H9 (cell line): Measurements from ENCODE around the gene MEA1. TPM values are rescaled to one million over a fixed set of nuclear protein-coding genes. Genes with fewer than 3 reads are reported as not detected.

Experiments
- DNase-seq: peaks from one replicate; pipeline ENCODE4 v3.0.0-alpha.2; 2017
- H2AFZ ChIP-seq: one replicate; pipeline ENCODE4 v1.6.1; 2013; ENCODE audit warnings: mild to moderate bottlenecking, low read length, control low read depth, moderate library complexity
- H2AK5ac ChIP-seq: 2 replicates; pipeline ENCODE4 v1.6.1; 2013; ENCODE audit warnings: low read length, control low read depth, mixed read lengths; ENCODE audit not compliant: insufficient read length
- H2BK120ac ChIP-seq: one replicate; pipeline ENCODE4 v1.6.1; 2013; ENCODE audit warnings: low read depth, mild to moderate bottlenecking, low read length, control low read depth, inconsistent platforms; ENCODE audit not compliant: poor library complexity, severe bottlenecking
- H2BK12ac ChIP-seq: 2 replicates; pipeline ENCODE4 v1.6.1; 2013; ENCODE audit warnings: low read length, control low read depth, mixed read lengths, low read depth; ENCODE audit not compliant: insufficient read length
- H2BK15ac ChIP-seq: 2 replicates; pipeline ENCODE4 v1.6.1; 2013; ENCODE audit warnings: low read depth, low read length, control low read depth
- H2BK20ac ChIP-seq: one replicate; pipeline ENCODE4 v1.6.1; 2013; ENCODE audit warnings: low read depth, mild to moderate bottlenecking, low read length, control low read depth, inconsistent platforms; ENCODE audit not compliant: poor library complexity, severe bottlenecking
- H2BK5ac ChIP-seq: 2 replicates; pipeline ENCODE4 v1.6.1; 2013; ENCODE audit warnings: low read length, control low read depth, mixed read lengths; ENCODE audit not compliant: insufficient read length
- H3K14ac ChIP-seq: 2 replicates; pipeline ENCODE4 v1.6.1; 2013; ENCODE audit warnings: low read length, control low read depth; ENCODE audit not compliant: insufficient read depth
- H3K18ac ChIP-seq: 2 replicates; pipeline ENCODE4 v1.6.1; 2013; ENCODE audit warnings: low read depth, mild to moderate bottlenecking, mixed read lengths, low read length, control low read depth; ENCODE audit not compliant: insufficient read length
- H3K23ac ChIP-seq: 2 replicates; pipeline ENCODE4 v1.6.1; 2013; ENCODE audit warnings: low read length, control low read depth, mixed read lengths, low read depth; ENCODE audit not compliant: insufficient read length
- H3K23me2 ChIP-seq: 2 replicates; pipeline ENCODE4 v1.6.1; 2013; ENCODE audit warnings: low read depth, mild to moderate bottlenecking, mixed read lengths, low read length, control low read depth; ENCODE audit not compliant: insufficient read length, poor library complexity, severe bottlenecking
- H3K27ac ChIP-seq: 2 replicates; pipeline ENCODE4 v1.5.1; 2013; ENCODE audit warnings: low read length, control low read depth, mixed read lengths, low read depth; ENCODE audit not compliant: insufficient read length
- H3K27me3 ChIP-seq: 2 replicates; pipeline ENCODE4 v1.6.1; 2013; ENCODE audit warnings: low read length, control low read depth, inconsistent platforms; ENCODE audit not compliant: insufficient read depth
- H3K4ac ChIP-seq: 2 replicates; pipeline ENCODE4 v1.6.1; 2013; ENCODE audit warnings: low read depth, mild to moderate bottlenecking, control low read depth, inconsistent platforms, low read length, moderate library complexity
- H3K4me1 ChIP-seq: 2 replicates; pipeline ENCODE4 v1.6.1; 2013; ENCODE audit warnings: low read length, control low read depth, inconsistent platforms; ENCODE audit not compliant: insufficient read depth
- H3K4me2 ChIP-seq: 2 replicates; pipeline ENCODE4 v1.6.1; 2013; ENCODE audit warnings: low read length, control low read depth, mixed read lengths; ENCODE audit not compliant: insufficient read length, insufficient read depth
- H3K56ac ChIP-seq: 2 replicates; pipeline ENCODE4 v1.6.1; 2013; ENCODE audit warnings: low read depth, mild to moderate bottlenecking, mixed read lengths, low read length, control low read depth; ENCODE audit not compliant: insufficient read length
- H3K79me1 ChIP-seq: 2 replicates; pipeline ENCODE4 v1.6.1; 2013; ENCODE audit warnings: low read depth, mild to moderate bottlenecking, moderate library complexity, low read length, control low read depth, inconsistent platforms; ENCODE audit not compliant: insufficient read depth, poor library complexity, severe bottlenecking
- H3K79me2 ChIP-seq: 2 replicates; pipeline ENCODE4 v1.6.1; 2013; ENCODE audit warnings: low read length, control low read depth, inconsistent platforms; ENCODE audit not compliant: insufficient read depth
- H3K9ac ChIP-seq: 2 replicates; pipeline ENCODE4 v1.6.1; 2013; ENCODE audit warnings: low read length, control low read depth, mixed read lengths; ENCODE audit not compliant: insufficient read length; ENCODE audit errors: extremely low read depth
- H3K9me3 ChIP-seq: one replicate; pipeline ENCODE4 v1.6.1; 2013; ENCODE audit warnings: low read depth, low read length, inconsistent platforms; ENCODE audit not compliant: control insufficient read depth
- H3T11ph ChIP-seq: one replicate; pipeline ENCODE4 v1.6.1; 2013; ENCODE audit warnings: mild to moderate bottlenecking, low read length, control low read depth, inconsistent platforms
- H4K20me1 ChIP-seq: one replicate; pipeline ENCODE4 v1.6.1; 2013; ENCODE audit not compliant: control insufficient read depth, insufficient read length, insufficient read depth
- H4K5ac ChIP-seq: 2 replicates; pipeline ENCODE4 v1.6.1; 2013; ENCODE audit warnings: low read depth, mild to moderate bottlenecking, mixed read lengths, low read length, control low read depth; ENCODE audit not compliant: insufficient read length
- H4K8ac ChIP-seq: replicated peaks from 2 replicates; pipeline ENCODE4 v1.6.1; 2013; ENCODE audit warnings: low read length, control low read depth, mixed read lengths, low read depth; ENCODE audit not compliant: insufficient read length
- H4K91ac ChIP-seq: 2 replicates; pipeline ENCODE4 v1.6.1; 2013; ENCODE audit warnings: low read depth, mild to moderate bottlenecking, moderate library complexity, mixed read lengths, low read length, control low read depth; ENCODE audit not compliant: insufficient read length
- H3K27ac Mint-ChIP-seq, 3 experiments: 2 replicates in 2 of 3; 3 replicates in 1 of 3; pipeline ENCODE4 v1.8.0; 2020 to 2021; ENCODE audit warnings: mixed read lengths in 3 of 3, mild to moderate bottlenecking in 1 of 3, moderate library complexity in 1 of 3
- H3K27me3 Mint-ChIP-seq: 2 replicates; pipeline ENCODE4 v1.8.0; 2021; ENCODE audit warnings: low read depth, mild to moderate bottlenecking, moderate library complexity, mixed read lengths
- H3K36me3 Mint-ChIP-seq, 3 experiments: 2 replicates in 2 of 3; 3 replicates in 1 of 3; pipeline ENCODE4 v1.8.0; 2020 to 2021; ENCODE audit warnings: low read depth in 3 of 3, mixed read lengths in 3 of 3; ENCODE audit not compliant: insufficient read depth in 1 of 3
- H3K4me1 Mint-ChIP-seq, 2 experiments: 2 replicates each; pipeline ENCODE4 v1.8.0; 2020; ENCODE audit warnings: mixed read lengths in 2 of 2
- H3K4me3 Mint-ChIP-seq, 2 experiments: 2 replicates in 1 of 2; 3 replicates in 1 of 2; pipeline ENCODE4 v1.8.0; 2020 to 2021; ENCODE audit warnings: mild to moderate bottlenecking in 2 of 2, mixed read lengths in 2 of 2, moderate library complexity in 1 of 2
- H3K9me3 Mint-ChIP-seq, 2 experiments: 2 replicates in 1 of 2; 3 replicates in 1 of 2; pipeline ENCODE4 v1.8.0; 2020; ENCODE audit warnings: mild to moderate bottlenecking in 2 of 2, mixed read lengths in 2 of 2, moderate library complexity in 1 of 2
- CTCF ChIP-seq: fragments of 200-600 bp; sonication (generic); conservative IDR thresholded peaks from 3 replicates; pipeline ENCODE4 v1.8.0; 2021; ENCODE audit warnings: antibody characterized with exemption, mild to moderate bottlenecking
- WGBS: extraction: QIAGEN DNeasy Blood & Tissue Kit; methylation state at CpG from one replicate; pipeline ENCODE4 v1.1.7; 2013; ENCODE audit warnings: missing lambda C conversion rate, low lambda C conversion rate, mixed read lengths; ENCODE audit not compliant: insufficient read length; ENCODE audit errors: extremely low coverage; 5-methylcytosine and 5-hydroxymethylcytosine counted together
- total RNA-seq: library from RNA; stranded (reverse); gene quantifications from 2 replicates; pipeline ENCODE4 v1.2.1, GENCODE V29; 2021

MEA1 gene
- total RNA-seq, 1 experiment from 2014 or later = 113 TPM

GRCh38 chr6:43059168-43060033, 45.7 kb upstream of the MEA1 start, which contains the start of the genes KLC4 and MRPL2:
Gene KLC4, plus strand, starts transcription at chr6:43059631. Its CDS starts 1,705 bp downstream, at chr6:43061336.
Gene MRPL2, minus strand, starts transcription at chr6:43059434. Its CDS starts 53 bp downstream, at chr6:43059381.
- peaks cover 15 to 39% (median 27%) of the 10 kb centered on the region in 3 experiments for H3K36me3 Mint-ChIP-seq
- H3K4me2 ChIP-seq = peak within 1 kb of the TSS; percentile 83
- WGBS = no CpG with 5 or more reads among the region's 64 CpGs
- no peak within 1 kb of the TSS for H3T11ph ChIP-seq
- H3K79me1 ChIP-seq = peaks cover 3% of the 10 kb centered on the region
- H3K79me2 ChIP-seq = peaks cover 10% of the 10 kb centered on the region; the same call in 1 of the 2 replicates
- H4K8ac ChIP-seq = no peak within 1 kb of the TSS
- no peaks in the 10 kb centered on the region for H3K9me3 ChIP-seq
- DNase-seq = peak; percentile 99
- peak within 1 kb of the TSS; percentile 59 for H3K18ac ChIP-seq
- peak within 1 kb of the TSS; percentile 36 for H2BK5ac ChIP-seq
- H3K4me1 ChIP-seq = 0 out of 2 replicates have a peak, but pooled peaks cover 4% of the 10 kb centered on the region
- no peak within 1 kb of the TSS for H2BK120ac ChIP-seq
- no peaks in the 10 kb centered on the region for H3K27me3 Mint-ChIP-seq
- H2AK5ac ChIP-seq = no peak within 1 kb of the TSS
- peak within 1 kb of the TSS; percentile 89 for H3K9ac ChIP-seq
- no peak within 1 kb of the TSS for H4K91ac ChIP-seq
- H3K27me3 ChIP-seq = no peaks in the 10 kb centered on the region
- H3K14ac ChIP-seq = peak within 1 kb of the TSS; percentile 81; the same call in 1 of the 2 replicates
- H4K20me1 ChIP-seq = no peaks in the 10 kb centered on the region
- no peaks in the 10 kb centered on the region for H3K9me3 Mint-ChIP-seq
- peak within 1 kb of the TSS; percentile 93 to 96 for H3K4me3 Mint-ChIP-seq
- H3K4ac ChIP-seq = no peak within 1 kb of the TSS
- TF ChIP-seq CTCF = no peak
- H3K23me2 ChIP-seq = no peaks in the 10 kb centered on the region
- H2BK12ac ChIP-seq = no peak within 1 kb of the TSS
- H2BK15ac ChIP-seq = no peak within 1 kb of the TSS
- H3K4me1 Mint-ChIP-seq = peaks cover 20 to 23% of the 10 kb centered on the region in 2 experiments
- no peak within 1 kb of the TSS for H3K56ac ChIP-seq
- no peak within 1 kb of the TSS for H4K5ac ChIP-seq
- no peak within 1 kb of the TSS for H3K27ac ChIP-seq
- peak within 1 kb of the TSS; percentile 99 to 100 (median 99) for H3K27ac Mint-ChIP-seq
- H2BK20ac ChIP-seq = no peak within 1 kb of the TSS
- H2AFZ ChIP-seq = no peak within 1 kb of the TSS
- no peak within 1 kb of the TSS for H3K23ac ChIP-seq
